ENCODE measurements around the gene TMEM156.
"Not testable (repeated sequence)": the region's sequence is repeated elsewhere in the genome, so short reads cannot be mapped to it uniquely, and the experiment has no call there.

Gene TMEM156

GRCh38 chr4:39014028-39014427 is 18.2 kb downstream of the TMEM156 start:
- no peak for DNase-seq (ENCODE audit: low spot score in 2 of 2)
- peaks cover 11% of the 10 kb centered on the region for H3K9me3 Mint-ChIP-seq
- no peak overlapping the region for H3K4me3 Mint-ChIP-seq
- H3K27ac Mint-ChIP-seq (ENCODE audit: low read depth) = no peak overlapping the region
- no peak for ATAC-seq (replicated peaks; ENCODE audit: extremely low read depth, poor library complexity, severe bottlenecking)
- H3K4me1 Mint-ChIP-seq = peaks cover 37% of the 10 kb centered on the region
- peaks cover 11% of the 10 kb centered on the region for H3K36me3 Mint-ChIP-seq (ENCODE audit: insufficient read depth)
- H3K27me3 Mint-ChIP-seq = no peaks in the 10 kb centered on the region

DNA sequence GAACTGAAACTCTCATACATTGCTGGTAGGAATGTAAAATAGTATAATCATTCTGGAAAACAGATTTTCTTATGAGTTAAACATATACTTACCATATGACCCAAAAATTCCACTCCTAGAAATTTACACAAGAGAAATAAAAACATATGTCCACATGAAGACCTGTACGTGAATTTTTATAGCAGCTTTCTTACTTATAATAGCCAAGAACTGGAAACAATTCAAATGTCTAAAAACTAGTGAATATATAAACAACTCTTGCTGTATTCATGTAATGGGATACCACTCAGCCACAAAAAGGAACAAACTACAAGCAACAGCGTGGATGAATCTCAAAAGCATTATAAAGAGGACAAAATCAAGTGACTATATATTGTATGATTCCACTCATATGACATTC is 27.5 kb downstream of the TMEM156 start:
- H3K4me1 Mint-ChIP-seq = peaks cover 24% of the 10 kb centered on the region
- H3K27ac Mint-ChIP-seq (ENCODE audit: low read depth) = no peak overlapping the region
- no peaks in the 10 kb centered on the region for H3K36me3 Mint-ChIP-seq (ENCODE audit: insufficient read depth)
- ATAC-seq (replicated peaks; ENCODE audit: extremely low read depth, poor library complexity, severe bottlenecking) = no peak
- peaks cover 2% of the 10 kb centered on the region for H3K9me3 Mint-ChIP-seq
- H3K4me3 Mint-ChIP-seq = no peak overlapping the region
- H3K27me3 Mint-ChIP-seq = no peaks in the 10 kb centered on the region
- DNase-seq (ENCODE audit: low spot score in 2 of 2) = no peak

- H3K4me1 Mint-ChIP-seq, H3K27me3 Mint-ChIP-seq, H3K9me3 Mint-ChIP-seq: not testable (repeated sequence)
Observed at GRCh38 chr4:39002058-39002457, 30.2 kb downstream of the TMEM156 start.

DNA sequence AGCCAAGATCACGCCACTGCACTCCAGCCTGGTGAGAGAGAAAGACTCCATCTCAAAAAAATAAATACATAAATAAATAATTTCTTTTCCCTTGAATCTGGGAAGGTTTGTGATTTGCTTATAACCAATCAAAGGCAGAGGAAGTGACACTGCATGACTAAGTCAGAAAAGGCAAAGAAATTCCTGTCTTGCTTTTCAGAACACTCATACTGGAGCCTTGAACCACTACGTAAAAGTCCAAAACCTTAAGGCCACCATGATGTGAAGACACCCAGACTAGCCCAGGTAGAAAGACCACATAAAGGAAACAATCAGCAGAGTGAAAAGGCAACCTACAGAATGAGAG is 36.6 kb downstream of the TMEM156 start:
- ATAC-seq (replicated peaks; ENCODE audit: extremely low read depth, poor library complexity, severe bottlenecking) (no peak), DNase-seq (ENCODE audit: low spot score in 2 of 2) (no peak)
- H3K9me3 Mint-ChIP-seq = peaks cover 5% of the 10 kb centered on the region
- no peak overlapping the region for H3K27ac Mint-ChIP-seq (ENCODE audit: low read depth)
- H3K36me3 Mint-ChIP-seq (ENCODE audit: insufficient read depth) = peaks cover 33% of the 10 kb centered on the region
- no peak overlapping the region for H3K4me3 Mint-ChIP-seq
- no peaks in the 10 kb centered on the region for H3K4me1 Mint-ChIP-seq
- H3K27me3 Mint-ChIP-seq = no peaks in the 10 kb centered on the region

More at GRCh38 chr4:39002058-39002457, 30.2 kb downstream of the TMEM156 start:
- not testable (repeated sequence) for H3K36me3 Mint-ChIP-seq (ENCODE audit: insufficient read depth); H3K4me3 Mint-ChIP-seq; H3K27ac Mint-ChIP-seq (ENCODE audit: low read depth); DNase-seq (ENCODE audit: low spot score in 2 of 2); ATAC-seq (replicated peaks; ENCODE audit: extremely low read depth, poor library complexity, severe bottlenecking)

- no peak for DNase-seq (ENCODE audit: low spot score in 2 of 2)
- ATAC-seq (replicated peaks; ENCODE audit: extremely low read depth, poor library complexity, severe bottlenecking) = no peak
- no peaks in the 10 kb centered on the region for H3K27me3 Mint-ChIP-seq
- H3K27ac Mint-ChIP-seq (ENCODE audit: low read depth) = no peak overlapping the region
- H3K36me3 Mint-ChIP-seq (ENCODE audit: insufficient read depth) = peaks cover 35% of the 10 kb centered on the region
- no peaks in the 10 kb centered on the region for H3K4me1 Mint-ChIP-seq
- H3K9me3 Mint-ChIP-seq = no peaks in the 10 kb centered on the region
- no peak overlapping the region for H3K4me3 Mint-ChIP-seq
Observed at GRCh38 chr4:38994135-38994534, 38.1 kb downstream of the TMEM156 start.

DNA sequence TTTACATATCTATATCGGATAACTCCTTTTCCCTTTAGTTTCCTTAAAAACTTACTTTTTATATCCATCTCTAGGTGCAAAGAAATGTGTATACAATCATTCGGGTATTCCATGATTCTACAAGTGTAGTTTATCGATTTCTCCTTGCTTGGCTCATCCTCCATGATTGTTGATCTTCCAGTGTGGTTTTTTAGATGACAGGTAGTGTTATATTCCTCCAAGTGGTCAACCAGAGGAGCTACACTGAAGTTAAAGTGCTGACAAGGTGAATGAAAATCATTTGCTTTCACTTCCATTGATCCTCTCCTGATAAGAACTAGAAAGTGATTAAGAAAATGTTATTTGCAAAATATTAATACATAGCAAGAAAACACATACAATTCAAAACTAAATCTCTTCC is 38.5 kb downstream of the TMEM156 start:
- H3K36me3 Mint-ChIP-seq (ENCODE audit: insufficient read depth) = peaks cover 35% of the 10 kb centered on the region
- ATAC-seq (replicated peaks; ENCODE audit: extremely low read depth, poor library complexity, severe bottlenecking) (no peak), DNase-seq (ENCODE audit: low spot score in 2 of 2) (no peak)
- no peak overlapping the region for H3K27ac Mint-ChIP-seq (ENCODE audit: low read depth)
- peaks cover under 1% of the 10 kb centered on the region for H3K4me1 Mint-ChIP-seq
- no peaks in the 10 kb centered on the region for H3K9me3 Mint-ChIP-seq
- no peak overlapping the region for H3K4me3 Mint-ChIP-seq
- H3K27me3 Mint-ChIP-seq = no peaks in the 10 kb centered on the region

DNA sequence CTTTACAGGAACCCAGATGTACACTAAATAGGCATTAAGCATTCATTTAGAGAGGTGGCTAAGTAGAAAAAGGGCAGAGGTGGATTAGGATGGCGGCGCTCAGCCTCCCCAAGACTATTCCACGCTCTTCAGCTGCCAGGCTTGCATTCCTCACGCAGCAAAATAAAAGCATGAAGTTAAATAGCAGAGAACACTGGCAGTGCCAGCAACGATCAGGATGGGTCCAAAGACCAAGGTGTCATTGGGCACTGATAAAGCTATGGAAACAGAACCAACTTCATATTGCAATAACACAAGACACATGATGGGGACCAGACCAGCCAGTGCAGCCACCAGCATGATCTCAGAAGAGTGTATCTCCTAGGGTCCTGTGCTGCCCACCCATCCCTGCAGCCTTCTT is 42.0 kb downstream of the TMEM156 start:
- peaks cover 5% of the 10 kb centered on the region for H3K4me1 Mint-ChIP-seq
- no peak for ATAC-seq (replicated peaks; ENCODE audit: extremely low read depth, poor library complexity, severe bottlenecking)
- no peak overlapping the region for H3K4me3 Mint-ChIP-seq
- H3K36me3 Mint-ChIP-seq (ENCODE audit: insufficient read depth) = peaks cover 26% of the 10 kb centered on the region
- no peak overlapping the region for H3K27ac Mint-ChIP-seq (ENCODE audit: low read depth)
- H3K9me3 Mint-ChIP-seq = no peaks in the 10 kb centered on the region
- H3K27me3 Mint-ChIP-seq = no peaks in the 10 kb centered on the region
- no peak for DNase-seq (ENCODE audit: low spot score in 2 of 2)

- Mint-ChIP-seq H3K36me3 (ENCODE audit: insufficient read depth) (peaks cover 21% of the 10 kb centered on the region), H3K4me1 (peaks cover 5% of the 10 kb centered on the region), H3K27me3 (no peaks in the 10 kb centered on the region), H3K9me3 (no peaks in the 10 kb centered on the region), H3K4me3 (no peak overlapping the region), H3K27ac (ENCODE audit: low read depth) (no peak overlapping the region)
- ATAC-seq (replicated peaks; ENCODE audit: extremely low read depth, poor library complexity, severe bottlenecking) (no peak), DNase-seq (ENCODE audit: low spot score in 2 of 2) (no peak)
Observed at GRCh38 chr4:38989487-38989886, 42.7 kb downstream of the TMEM156 start.

DNA sequence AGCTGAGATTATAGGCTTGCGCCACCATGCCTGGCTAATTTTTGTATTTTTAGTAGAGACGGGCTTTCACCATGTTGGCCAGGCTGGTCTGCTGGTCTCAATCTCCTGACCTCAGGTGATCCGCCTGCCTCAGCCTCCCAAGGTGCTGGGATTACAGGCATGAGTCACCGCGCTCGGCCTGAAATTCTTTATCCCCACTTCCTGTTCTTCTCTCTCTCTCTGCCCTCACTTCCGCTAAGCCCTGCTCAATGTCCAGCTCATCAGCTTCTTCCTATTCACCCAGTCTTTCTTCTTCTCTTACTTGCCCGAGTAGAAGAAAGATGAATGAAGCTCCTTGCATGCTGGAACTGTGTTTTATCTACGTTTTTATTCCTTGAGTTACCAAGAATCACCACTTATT is 43.9 kb downstream of the TMEM156 start:
- H3K27me3 Mint-ChIP-seq; DNase-seq (ENCODE audit: low spot score in 2 of 2); H3K27ac Mint-ChIP-seq (ENCODE audit: low read depth); H3K9me3 Mint-ChIP-seq; H3K4me1 Mint-ChIP-seq; H3K4me3 Mint-ChIP-seq; ATAC-seq (replicated peaks; ENCODE audit: extremely low read depth, poor library complexity, severe bottlenecking): not testable (repeated sequence)
- peaks cover 21% of the 10 kb centered on the region for H3K36me3 Mint-ChIP-seq (ENCODE audit: insufficient read depth)

DNA sequence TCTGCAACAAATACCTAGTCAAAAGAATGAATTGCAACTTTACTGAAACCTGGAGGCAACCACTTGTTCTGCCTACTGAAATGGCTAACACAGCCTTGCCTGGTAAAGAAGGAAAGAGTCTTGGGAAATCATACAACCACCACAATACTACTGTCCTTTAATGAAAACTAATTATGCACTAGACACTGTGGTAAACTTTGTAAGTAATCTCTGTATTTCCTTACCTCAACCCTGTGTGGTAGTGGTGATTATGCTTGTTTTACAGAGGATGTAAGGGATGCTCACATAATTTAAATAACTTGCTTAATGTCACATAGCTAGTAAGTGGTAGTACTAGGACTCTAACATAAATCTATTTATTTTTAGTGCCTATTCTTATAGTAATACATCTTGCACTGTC is 44.7 kb downstream of the TMEM156 start:
- DNase-seq (ENCODE audit: low spot score in 2 of 2) (no peak), ATAC-seq (replicated peaks; ENCODE audit: extremely low read depth, poor library complexity, severe bottlenecking) (no peak)
- no peaks in the 10 kb centered on the region for H3K27me3 Mint-ChIP-seq
- H3K27ac Mint-ChIP-seq (ENCODE audit: low read depth) = peak overlapping the region; percentile 30
- no peak overlapping the region for H3K4me3 Mint-ChIP-seq
- peaks cover 21% of the 10 kb centered on the region for H3K36me3 Mint-ChIP-seq (ENCODE audit: insufficient read depth)
- no peaks in the 10 kb centered on the region for H3K9me3 Mint-ChIP-seq
- peaks cover 5% of the 10 kb centered on the region for H3K4me1 Mint-ChIP-seq

- no peaks in the 10 kb centered on the region for H3K9me3 Mint-ChIP-seq
- H3K36me3 Mint-ChIP-seq (ENCODE audit: insufficient read depth) = peaks cover 22% of the 10 kb centered on the region
- H3K4me3 Mint-ChIP-seq = no peak overlapping the region
- DNase-seq (ENCODE audit: low spot score in 2 of 2) (no peak), ATAC-seq (replicated peaks; ENCODE audit: extremely low read depth, poor library complexity, severe bottlenecking) (no peak)
- H3K27ac Mint-ChIP-seq (ENCODE audit: low read depth) = no peak overlapping the region
- H3K4me1 Mint-ChIP-seq = peaks cover 5% of the 10 kb centered on the region
- no peaks in the 10 kb centered on the region for H3K27me3 Mint-ChIP-seq
Observed at GRCh38 chr4:38985410-38986100, 46.7 kb downstream of the TMEM156 start.

DNA sequence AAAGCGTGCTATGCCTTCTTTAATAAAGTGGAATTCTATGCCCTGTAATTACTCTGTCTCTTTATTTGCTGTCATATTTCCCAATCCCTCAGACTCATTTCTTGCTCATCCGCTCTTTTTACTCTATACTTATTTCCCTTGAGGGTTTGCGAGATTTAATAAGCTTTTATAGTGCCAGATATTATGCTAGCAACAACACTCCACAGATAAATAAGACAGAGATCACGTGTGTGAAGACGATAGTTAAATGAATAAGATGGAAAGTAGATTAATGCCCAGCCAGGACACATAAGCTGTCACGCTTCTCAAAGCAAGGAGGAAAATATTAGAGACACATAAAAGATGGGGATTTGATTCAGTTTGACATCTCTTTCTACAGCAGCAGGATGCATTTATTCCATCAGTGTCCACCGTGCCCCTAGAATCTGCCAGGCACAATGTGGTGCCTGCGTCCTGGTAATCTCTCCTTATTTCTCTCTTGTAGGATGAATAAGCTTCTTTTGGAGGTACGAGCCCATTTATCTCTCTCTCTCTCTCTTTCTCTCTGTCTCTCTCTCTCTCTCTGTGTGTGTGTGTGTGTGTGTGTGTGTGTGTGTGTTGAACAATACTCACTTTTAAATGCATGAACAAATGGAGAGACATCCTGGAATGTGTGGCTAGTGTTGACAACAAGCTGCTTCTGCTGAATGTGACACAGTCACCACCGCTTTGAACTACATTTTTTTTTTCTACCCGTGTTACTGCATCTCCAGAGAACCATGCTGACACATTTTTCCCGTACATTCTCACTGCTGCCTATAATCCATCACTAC is 48.2 kb downstream of the TMEM156 start:
- Mint-ChIP-seq H3K27ac (ENCODE audit: low read depth) (peak overlapping the region; percentile 43), H3K9me3 (no peaks in the 10 kb centered on the region), H3K4me1 (peaks cover 5% of the 10 kb centered on the region), H3K36me3 (ENCODE audit: insufficient read depth) (peaks cover 22% of the 10 kb centered on the region), H3K4me3 (no peak overlapping the region), H3K27me3 (no peaks in the 10 kb centered on the region)
- ATAC-seq (replicated peaks; ENCODE audit: extremely low read depth, poor library complexity, severe bottlenecking) (no peak), DNase-seq (ENCODE audit: low spot score in 2 of 2) (no peak)

DNA sequence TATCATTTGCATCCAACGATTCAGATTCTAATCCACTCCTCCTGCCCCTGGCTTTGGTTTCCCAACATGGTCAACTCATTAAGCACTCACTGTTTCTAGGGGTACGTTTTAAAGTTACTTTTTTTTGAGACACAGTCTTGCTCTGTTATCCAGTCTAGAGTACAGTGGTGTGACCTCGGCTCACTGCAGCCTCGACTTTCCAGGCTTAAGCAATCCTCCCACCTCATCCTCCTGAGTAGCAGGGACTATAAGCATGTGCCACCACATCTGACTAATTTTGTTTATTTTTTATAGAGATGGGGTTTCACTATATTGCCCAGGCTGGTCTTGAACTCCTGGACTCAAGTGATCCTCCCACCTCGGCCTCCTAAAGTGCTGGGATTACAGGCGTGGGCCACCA is 48.9 kb downstream of the TMEM156 start:
- no peaks in the 10 kb centered on the region for H3K9me3 Mint-ChIP-seq

More for the DNA sequence above, 48.9 kb downstream of the TMEM156 start:
- ATAC-seq (replicated peaks; ENCODE audit: extremely low read depth, poor library complexity, severe bottlenecking) (no peak), DNase-seq (ENCODE audit: low spot score in 2 of 2) (no peak)
- H3K27ac Mint-ChIP-seq (ENCODE audit: low read depth) = no peak overlapping the region
- H3K4me1 Mint-ChIP-seq = peaks cover under 1% of the 10 kb centered on the region
- no peaks in the 10 kb centered on the region for H3K27me3 Mint-ChIP-seq
- H3K4me3 Mint-ChIP-seq = no peak overlapping the region
- H3K36me3 Mint-ChIP-seq (ENCODE audit: insufficient read depth) = peaks cover 24% of the 10 kb centered on the region
